ENCODE results near the gene ATF7. TPM values are rescaled to one million over a fixed set of nuclear protein-coding genes. Genes with fewer than 3 reads are reported as not detected.

Gene ATF7
- total RNA-seq, 1 donor from 2014 or later: 61.2 TPM

GRCh38 chr12:53480491-53481442 lies 145.4 kb downstream of the ATF7 start:
- intact Hi-C loops (cut with DNase I): no loop called here
- DNase-seq (no peak), ATAC-seq (no peak)
- no peak for TF ChIP-seq CTCF (IDR thresholded peaks at IDR 0.05)
- peaks cover 98% of the 10 kb centered on the region for H3K36me3 ChIP-seq
- H3K9me3 ChIP-seq: no peaks in the 10 kb centered on the region
- peaks cover 11% of the 10 kb centered on the region for H3K4me1 ChIP-seq
- no peaks in the 10 kb centered on the region for H3K27me3 ChIP-seq (ENCODE audit: low read depth)
- H3K4me3 ChIP-seq: no peak overlapping the region
- no peak overlapping the region for H3K27ac ChIP-seq

- H3K4me1 ChIP-seq: peaks cover 11% of the 10 kb centered on the region
- intact Hi-C loops (cut with DNase I): no loop called here
- no peak overlapping the region for H3K4me3 ChIP-seq
- H3K36me3 ChIP-seq: peaks cover 99% of the 10 kb centered on the region
- no peak overlapping the region for H3K27ac ChIP-seq
- no peaks in the 10 kb centered on the region for H3K9me3 ChIP-seq
- ATAC-seq (no peak), DNase-seq (no peak)
- no peaks in the 10 kb centered on the region for H3K27me3 ChIP-seq (ENCODE audit: low read depth)
- TF ChIP-seq CTCF (IDR thresholded peaks at IDR 0.05): no peak
These were observed 146.9 kb downstream of the ATF7 start for GRCh38 chr12:53479331-53479730.

- TF ChIP-seq CTCF (IDR thresholded peaks at IDR 0.05): no peak
- ATAC-seq (no peak), DNase-seq (no peak)
- H3K9me3 ChIP-seq: no peaks in the 10 kb centered on the region
- H3K36me3 ChIP-seq: peaks cover 100% of the 10 kb centered on the region
- peaks cover 16% of the 10 kb centered on the region for H3K4me1 ChIP-seq
- H3K27ac ChIP-seq: no peak overlapping the region
- intact Hi-C loops (cut with DNase I): no loop called here
- H3K27me3 ChIP-seq (ENCODE audit: low read depth): no peaks in the 10 kb centered on the region
- no peak overlapping the region for H3K4me3 ChIP-seq
These were observed 147.3 kb downstream of the ATF7 start for GRCh38 chr12:53478865-53479264.

DNA sequence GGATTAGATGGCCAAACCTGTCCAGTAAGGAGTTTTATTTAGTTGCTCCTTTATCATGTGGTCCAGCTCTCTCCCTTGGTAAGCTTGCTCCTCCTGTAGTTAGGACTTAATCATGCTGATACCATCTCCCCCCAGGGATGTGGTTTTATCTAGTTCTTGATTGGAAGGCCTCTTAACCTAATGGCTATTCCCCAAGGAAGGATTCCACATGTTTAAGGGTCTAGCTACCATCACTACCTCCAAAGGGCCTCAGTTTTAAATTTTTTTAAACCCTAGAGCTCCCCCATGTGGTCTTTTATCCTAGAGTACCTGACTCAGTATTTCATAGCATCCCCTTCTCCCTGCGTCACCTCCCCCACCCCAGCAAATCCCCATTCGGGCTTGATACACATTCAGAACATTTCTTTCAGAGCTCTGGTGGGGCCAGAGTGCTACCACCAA lies 149.4 kb downstream of the ATF7 start:
- no peak for DNase-seq
- peak; percentile 20 for TF ChIP-seq CTCF (IDR thresholded peaks at IDR 0.05)
- Histone ChIP-seq H3K9me3 (no peaks in the 10 kb centered on the region), H3K4me1 (peaks cover 33% of the 10 kb centered on the region), H3K27ac (no peak overlapping the region), H3K4me3 (no peak overlapping the region), H3K27me3 (ENCODE audit: low read depth) (no peaks in the 10 kb centered on the region), H3K36me3 (peaks cover 100% of the 10 kb centered on the region)
- no peak for ATAC-seq
- intact Hi-C loops (cut with DNase I): no loop called here

GRCh38 chr12:53474819-53475218 lies 151.4 kb downstream of the ATF7 start:
- Histone ChIP-seq H3K36me3 (peaks cover 100% of the 10 kb centered on the region), H3K4me3 (no peak overlapping the region), H3K27me3 (ENCODE audit: low read depth) (no peaks in the 10 kb centered on the region), H3K4me1 (peaks cover 28% of the 10 kb centered on the region), H3K9me3 (no peaks in the 10 kb centered on the region), H3K27ac (no peak overlapping the region)
- ATAC-seq (no peak), DNase-seq (no peak)
- no peak for TF ChIP-seq CTCF (IDR thresholded peaks at IDR 0.05)
- intact Hi-C loops (cut with DNase I): no loop called here
